ENCODE data around the gene GREB1. TPM values are rescaled to one million over a fixed set of nuclear protein-coding genes. Genes with fewer than 3 reads are reported as not detected.

GREB1 gene
- total RNA-seq, 2 donors from 2014 or later = 0.15 to 1.1 TPM

DNA sequence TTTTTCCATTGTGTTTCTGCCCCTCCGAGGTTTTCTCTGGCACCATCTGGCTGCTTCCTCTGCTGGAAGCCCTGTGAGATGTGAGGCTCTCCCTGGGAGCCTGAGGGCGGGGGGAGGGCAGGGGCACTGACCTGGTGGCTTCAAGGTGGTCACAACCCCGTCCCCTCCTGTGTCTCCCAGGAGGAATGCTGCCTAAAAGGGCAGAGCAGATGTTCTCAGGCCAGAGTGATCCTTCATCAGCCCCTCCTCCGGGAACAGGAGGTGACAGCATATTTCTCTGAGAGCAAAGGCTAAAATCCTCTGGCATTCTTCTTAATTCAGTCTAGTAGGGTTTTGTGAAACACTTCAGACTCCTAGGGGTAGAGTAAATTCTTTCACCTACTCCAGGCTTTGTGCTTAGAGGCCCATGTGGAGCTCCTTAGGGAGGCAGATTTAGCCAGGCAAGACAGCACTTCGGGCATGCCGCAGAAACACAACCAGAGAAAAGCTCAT, 18.3 kb upstream of the GREB1 start:
- DNase-seq = no peak
- H3K27me3 Mint-ChIP-seq = peaks cover 42% of the 10 kb centered on the region
- no peak overlapping the region for H3K4me3 Mint-ChIP-seq
- no peak overlapping the region for H3K27ac Mint-ChIP-seq
- H3K4me1 Mint-ChIP-seq = no peaks in the 10 kb centered on the region
- peaks cover 1% of the 10 kb centered on the region for H3K36me3 Mint-ChIP-seq (ENCODE audit: low read depth)
- H3K9me3 ChIP-seq (ENCODE audit: control insufficient read depth, low read length, poor library complexity, severe bottlenecking) = no peaks in the 10 kb centered on the region
- ATAC-seq = no peak

DNA sequence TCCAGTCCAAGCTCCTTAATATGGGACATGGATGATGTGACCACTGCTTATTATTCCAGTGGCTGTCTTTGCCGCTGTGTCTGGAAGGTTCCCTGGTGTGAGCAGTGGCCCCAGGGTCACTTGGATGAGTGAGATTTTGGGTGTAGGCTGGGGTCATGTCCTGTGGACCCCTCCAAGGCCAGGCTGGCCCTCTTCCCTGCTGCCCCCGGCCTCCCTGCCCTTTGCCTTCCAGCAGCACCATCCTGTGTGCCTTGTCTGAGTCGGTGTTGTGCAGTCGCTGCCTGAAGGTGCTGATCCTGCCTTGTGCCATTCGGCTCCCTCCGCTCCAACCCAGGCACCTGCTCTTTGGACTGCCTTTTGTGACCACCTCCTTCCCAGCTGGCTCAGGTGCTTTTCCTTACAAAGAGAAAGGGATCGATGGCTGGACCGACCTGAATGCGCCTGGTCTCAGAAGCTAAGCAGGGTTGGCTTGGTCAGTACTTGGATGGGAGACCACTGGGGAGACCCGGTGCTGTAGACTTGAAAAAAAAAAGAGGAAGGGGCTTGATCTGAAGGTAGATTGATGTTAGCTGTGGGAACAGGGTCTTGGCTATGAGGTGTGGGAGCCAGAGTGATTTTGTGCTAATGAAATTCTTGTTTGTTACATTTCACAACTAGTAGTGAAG, 16.7 kb upstream of the GREB1 start:
- no peaks in the 10 kb centered on the region for H3K4me1 Mint-ChIP-seq
- DNase-seq (no peak), ATAC-seq (no peak)
- H3K4me3 Mint-ChIP-seq = no peak overlapping the region
- no peak overlapping the region for H3K27ac Mint-ChIP-seq
- H3K27me3 Mint-ChIP-seq = peaks cover 28% of the 10 kb centered on the region
- H3K36me3 Mint-ChIP-seq (ENCODE audit: low read depth) = peaks cover 3% of the 10 kb centered on the region
- H3K9me3 ChIP-seq (ENCODE audit: control insufficient read depth, low read length, poor library complexity, severe bottlenecking) = no peaks in the 10 kb centered on the region

DNA sequence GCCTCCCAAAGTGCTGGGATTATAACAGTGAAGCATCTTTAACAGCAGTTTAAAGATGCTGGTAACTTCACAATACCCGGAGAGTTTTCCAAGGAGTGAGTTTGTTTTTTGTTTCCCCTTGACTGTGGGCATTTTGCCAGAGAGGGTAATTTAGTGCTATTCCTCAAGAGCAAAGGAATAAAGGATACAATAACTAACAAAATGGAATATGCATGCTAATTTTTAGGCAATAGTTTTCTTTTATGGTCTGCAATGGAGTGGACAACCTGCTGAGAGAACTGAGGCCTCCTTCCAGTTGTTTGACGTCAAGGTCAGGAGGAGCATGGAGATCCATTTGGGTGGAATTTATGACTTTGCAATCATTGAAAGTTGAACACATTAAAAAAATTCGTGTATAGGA, 15.9 kb upstream of the GREB1 start:
- Mint-ChIP-seq H3K4me3 (no peak overlapping the region), H3K27ac (no peak overlapping the region), H3K27me3 (peaks cover 20% of the 10 kb centered on the region), H3K36me3 (ENCODE audit: low read depth) (peaks cover 4% of the 10 kb centered on the region), H3K4me1 (no peaks in the 10 kb centered on the region)
- DNase-seq (no peak), ATAC-seq (no peak)
- H3K9me3 ChIP-seq (ENCODE audit: control insufficient read depth, low read length, poor library complexity, severe bottlenecking) = no peaks in the 10 kb centered on the region

DNA sequence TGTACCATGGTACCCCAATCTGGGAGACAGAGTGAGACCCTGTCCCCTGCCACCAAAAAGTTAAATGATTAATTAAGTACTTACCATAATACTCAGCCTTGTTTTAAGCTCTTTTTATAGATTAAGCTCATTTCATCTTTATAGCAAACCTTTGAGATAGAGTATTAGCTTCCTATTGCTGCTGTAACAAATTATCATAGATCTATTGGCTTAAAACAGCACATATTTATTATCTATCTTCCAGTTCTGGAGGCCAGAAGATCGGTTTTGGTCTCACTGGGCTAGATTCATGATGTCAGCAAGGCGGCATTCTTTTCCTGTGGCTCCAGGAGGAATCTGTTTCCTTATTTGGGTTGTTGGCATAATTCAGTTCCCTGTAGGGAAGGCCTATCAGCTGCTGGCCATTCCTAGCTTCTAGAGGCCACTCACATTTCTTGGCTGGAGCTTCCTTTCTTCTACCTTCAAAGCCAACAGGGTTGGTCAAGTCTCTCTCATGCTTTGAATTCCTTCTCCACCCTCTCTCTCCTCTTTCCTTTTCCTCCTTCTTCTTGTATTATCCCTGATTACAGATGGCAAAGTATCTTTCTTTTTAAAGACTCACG, 13.7 kb upstream of the GREB1 start:
- no peaks in the 10 kb centered on the region for H3K4me1 Mint-ChIP-seq
- H3K36me3 Mint-ChIP-seq (ENCODE audit: low read depth) = peaks cover 5% of the 10 kb centered on the region
- H3K4me3 Mint-ChIP-seq = no peak overlapping the region
- no peaks in the 10 kb centered on the region for H3K9me3 ChIP-seq (ENCODE audit: control insufficient read depth, low read length, poor library complexity, severe bottlenecking)
- DNase-seq (no peak), ATAC-seq (no peak)
- no peak overlapping the region for H3K27ac Mint-ChIP-seq
- H3K27me3 Mint-ChIP-seq = peaks cover 15% of the 10 kb centered on the region

DNA sequence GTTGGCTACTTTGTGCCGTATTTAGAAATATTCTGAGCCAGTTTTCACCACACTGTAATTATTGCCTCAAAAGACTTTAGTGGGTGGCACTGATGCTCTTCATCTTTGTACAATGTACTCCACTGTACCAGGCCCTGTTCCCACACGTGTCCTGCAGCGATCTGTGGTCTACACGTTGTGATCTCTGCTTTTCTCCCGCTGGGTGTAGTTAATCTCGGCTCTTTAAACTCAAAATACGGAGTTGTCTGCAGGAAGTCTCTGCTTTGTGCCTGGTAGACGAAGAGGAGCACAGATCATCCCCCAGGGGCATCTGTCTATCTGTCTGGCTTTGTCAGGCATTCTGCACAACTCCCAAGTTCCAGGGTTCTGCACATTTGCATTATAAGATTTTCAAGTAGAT, 12.1 kb upstream of the GREB1 start:
- Mint-ChIP-seq H3K4me3 (no peak overlapping the region), H3K36me3 (ENCODE audit: low read depth) (peaks cover 5% of the 10 kb centered on the region), H3K4me1 (no peaks in the 10 kb centered on the region), H3K27me3 (peaks cover 15% of the 10 kb centered on the region), H3K27ac (no peak overlapping the region)
- H3K9me3 ChIP-seq (ENCODE audit: control insufficient read depth, low read length, poor library complexity, severe bottlenecking) = no peaks in the 10 kb centered on the region
- DNase-seq (no peak), ATAC-seq (no peak)

DNA sequence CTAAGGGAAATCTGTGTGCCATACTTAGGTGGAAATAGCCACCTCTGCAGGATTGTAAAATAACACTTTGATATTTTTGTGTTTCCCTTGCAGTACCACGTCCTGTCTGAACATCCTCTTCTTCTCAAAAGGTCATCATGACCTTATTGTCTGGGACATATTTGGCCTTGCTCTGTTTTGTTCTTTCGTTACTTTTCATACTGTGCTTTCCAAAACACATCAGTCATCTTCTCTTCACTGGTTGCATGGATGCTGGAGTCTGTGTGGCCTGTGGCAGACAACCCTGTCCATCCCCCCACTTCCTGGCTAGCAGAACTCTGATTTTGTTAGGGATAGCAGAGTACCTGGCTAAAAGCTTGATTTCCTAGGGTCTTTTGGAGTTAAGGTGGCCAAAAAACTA, 9.4 kb upstream of the GREB1 start:
- no peak for ATAC-seq
- Mint-ChIP-seq H3K4me1 (peaks cover 2% of the 10 kb centered on the region), H3K27me3 (peaks cover 41% of the 10 kb centered on the region), H3K36me3 (ENCODE audit: low read depth) (peaks cover 5% of the 10 kb centered on the region), H3K27ac (no peak overlapping the region), H3K4me3 (no peak overlapping the region)
- DNase-seq = no peak
- H3K9me3 ChIP-seq (ENCODE audit: control insufficient read depth, low read length, poor library complexity, severe bottlenecking) = no peaks in the 10 kb centered on the region

DNA sequence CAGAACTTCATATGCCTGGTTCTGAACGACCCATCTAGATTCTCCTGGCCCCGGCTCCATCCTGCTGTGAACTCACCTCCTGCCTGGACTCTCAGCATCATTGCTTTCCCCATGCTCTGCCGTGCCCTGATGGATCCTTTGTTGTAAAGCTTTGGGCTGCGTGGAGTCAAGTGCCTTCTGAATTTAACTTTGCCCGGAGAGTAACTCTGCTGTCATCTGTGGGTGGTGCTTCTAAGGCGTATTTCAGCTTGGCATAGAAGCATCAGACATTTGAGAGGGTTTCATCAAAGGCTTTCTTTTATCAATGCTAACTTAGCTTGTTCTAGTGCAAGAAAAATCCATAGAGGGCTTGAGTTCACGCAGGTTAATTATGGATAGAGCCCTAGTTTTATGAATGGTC, 8.1 kb upstream of the GREB1 start:
- Mint-ChIP-seq H3K36me3 (ENCODE audit: low read depth) (peaks cover 2% of the 10 kb centered on the region), H3K27me3 (peaks cover 42% of the 10 kb centered on the region), H3K27ac (no peak overlapping the region), H3K4me3 (no peak overlapping the region), H3K4me1 (peaks cover 2% of the 10 kb centered on the region)
- no peak for ATAC-seq
- DNase-seq = no peak
- H3K9me3 ChIP-seq (ENCODE audit: control insufficient read depth, low read length, poor library complexity, severe bottlenecking) = no peaks in the 10 kb centered on the region

DNA sequence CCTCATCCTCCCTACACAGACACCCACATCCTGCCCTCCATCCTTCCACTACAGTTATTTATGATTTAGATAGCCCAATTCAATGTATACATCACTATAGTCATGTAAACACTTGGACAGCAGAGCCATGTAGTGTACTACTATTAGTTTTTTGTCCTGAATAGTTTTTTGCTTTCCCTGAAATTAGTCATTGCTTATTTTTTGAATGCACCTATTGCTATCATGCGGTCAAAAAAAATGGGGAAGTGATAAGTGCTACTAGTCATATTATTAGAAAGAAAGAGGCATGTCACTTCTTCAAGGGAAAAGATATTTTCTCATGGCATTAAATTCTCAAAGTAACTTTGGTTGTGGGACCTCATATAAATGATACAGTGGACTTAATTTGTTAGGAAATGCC, 6.8 kb upstream of the GREB1 start:
- DNase-seq = no peak
- no peak overlapping the region for H3K27ac Mint-ChIP-seq
- H3K4me1 Mint-ChIP-seq = peaks cover 2% of the 10 kb centered on the region
- peaks cover 2% of the 10 kb centered on the region for H3K36me3 Mint-ChIP-seq (ENCODE audit: low read depth)
- H3K9me3 ChIP-seq (ENCODE audit: control insufficient read depth, low read length, poor library complexity, severe bottlenecking) = no peaks in the 10 kb centered on the region
- no peak overlapping the region for H3K4me3 Mint-ChIP-seq
- no peak for ATAC-seq
- H3K27me3 Mint-ChIP-seq = peaks cover 47% of the 10 kb centered on the region

DNA sequence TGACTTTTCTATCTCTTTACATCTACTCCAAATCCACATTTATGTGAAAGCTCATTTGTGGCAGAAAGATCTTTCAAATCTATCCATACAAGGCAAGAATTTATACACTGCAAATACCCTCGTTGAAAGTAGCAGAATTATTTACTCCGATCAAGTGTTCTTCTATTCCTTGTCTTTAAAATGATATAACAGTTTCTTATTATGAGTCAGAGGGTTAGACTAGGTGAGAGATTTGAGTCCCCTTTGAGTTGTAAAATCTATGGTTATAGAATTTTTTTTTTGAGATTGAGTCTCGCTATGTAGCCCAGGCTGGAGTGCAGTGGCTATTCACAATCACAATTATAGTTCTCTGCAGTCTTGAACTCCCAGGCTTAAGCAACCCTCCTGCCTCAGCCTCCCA, 5.6 kb upstream of the GREB1 start:
- Mint-ChIP-seq H3K4me3 (no peak overlapping the region), H3K27ac (no peak overlapping the region), H3K27me3 (peaks cover 59% of the 10 kb centered on the region), H3K36me3 (ENCODE audit: low read depth) (no peaks in the 10 kb centered on the region), H3K4me1 (peaks cover 2% of the 10 kb centered on the region)
- ATAC-seq = no peak
- DNase-seq = no peak
- no peaks in the 10 kb centered on the region for H3K9me3 ChIP-seq (ENCODE audit: control insufficient read depth, low read length, poor library complexity, severe bottlenecking)

DNA sequence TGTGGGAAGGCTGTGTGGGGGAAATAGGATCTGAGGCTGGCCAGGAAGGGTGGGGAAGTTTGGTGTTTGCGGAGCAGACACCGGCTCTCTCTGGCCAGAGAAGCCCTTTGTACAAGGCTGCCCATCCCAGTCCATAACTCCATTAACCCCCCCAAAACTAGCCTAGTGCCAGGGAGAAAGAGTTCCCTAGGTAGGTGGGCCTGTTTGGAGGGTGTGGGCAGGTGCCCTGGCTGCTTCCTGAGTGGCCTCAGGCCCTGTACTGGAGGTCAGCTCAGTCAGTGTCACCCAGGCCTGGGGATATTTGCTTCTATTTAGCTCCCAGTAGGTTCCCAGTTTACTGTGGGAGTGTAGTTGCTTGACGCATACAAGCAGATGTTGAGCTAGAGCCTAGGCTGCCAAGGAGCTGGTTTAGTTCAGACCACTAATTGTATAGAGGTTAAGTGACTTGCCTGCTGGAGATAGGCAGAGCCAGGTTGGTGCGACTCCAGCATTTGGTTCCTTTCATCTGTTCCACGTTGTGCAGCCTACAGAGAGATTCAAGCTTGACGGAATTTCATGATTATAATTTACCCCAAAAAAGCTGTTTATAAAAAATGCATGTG, 2.9 kb upstream of the GREB1 start:
- Mint-ChIP-seq H3K4me1 (peaks cover 2% of the 10 kb centered on the region), H3K27me3 (peaks cover 70% of the 10 kb centered on the region), H3K36me3 (ENCODE audit: low read depth) (no peaks in the 10 kb centered on the region), H3K4me3 (no peak overlapping the region), H3K27ac (no peak overlapping the region)
- H3K9me3 ChIP-seq (ENCODE audit: control insufficient read depth, low read length, poor library complexity, severe bottlenecking) = no peaks in the 10 kb centered on the region
- no peak for ATAC-seq
- no peak for DNase-seq

DNA sequence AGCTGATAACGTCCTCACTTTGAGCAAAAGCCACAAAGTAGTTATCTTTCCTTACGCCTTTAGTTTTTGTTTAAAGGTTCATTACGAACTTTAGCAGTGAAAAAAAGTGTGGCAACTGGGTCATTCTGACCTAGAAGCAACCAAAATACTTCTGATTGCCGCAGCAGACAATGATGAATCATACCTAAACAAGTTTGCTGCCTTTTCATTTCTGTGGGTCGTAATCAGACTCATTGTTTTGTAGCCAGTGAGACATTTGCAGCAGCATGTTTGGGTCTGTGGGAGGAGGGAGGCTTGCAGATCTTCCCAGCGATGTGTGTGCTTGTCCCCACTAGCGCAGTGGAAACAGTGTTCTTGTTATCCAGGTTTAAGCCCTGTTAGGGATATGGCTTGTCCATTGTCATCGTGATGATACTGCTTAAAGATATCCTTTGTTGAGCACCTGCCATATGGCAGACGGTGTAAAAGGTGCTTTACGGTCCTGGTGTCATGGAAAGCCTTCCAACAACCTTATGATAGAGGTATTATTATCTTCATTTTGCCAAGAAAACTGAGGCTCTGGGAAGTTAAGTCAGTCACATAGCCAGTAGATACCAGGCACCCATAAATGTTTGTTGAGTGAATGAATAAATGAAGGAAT, 1.3 kb upstream of the GREB1 start:
- Mint-ChIP-seq H3K36me3 (ENCODE audit: low read depth) (no peaks in the 10 kb centered on the region), H3K4me1 (peaks cover 2% of the 10 kb centered on the region), H3K27me3 (peaks cover 67% of the 10 kb centered on the region), H3K27ac (no peak overlapping the region), H3K4me3 (no peak overlapping the region)
- no peak for ATAC-seq
- no peaks in the 10 kb centered on the region for H3K9me3 ChIP-seq (ENCODE audit: control insufficient read depth, low read length, poor library complexity, severe bottlenecking)
- no peak for DNase-seq

DNA sequence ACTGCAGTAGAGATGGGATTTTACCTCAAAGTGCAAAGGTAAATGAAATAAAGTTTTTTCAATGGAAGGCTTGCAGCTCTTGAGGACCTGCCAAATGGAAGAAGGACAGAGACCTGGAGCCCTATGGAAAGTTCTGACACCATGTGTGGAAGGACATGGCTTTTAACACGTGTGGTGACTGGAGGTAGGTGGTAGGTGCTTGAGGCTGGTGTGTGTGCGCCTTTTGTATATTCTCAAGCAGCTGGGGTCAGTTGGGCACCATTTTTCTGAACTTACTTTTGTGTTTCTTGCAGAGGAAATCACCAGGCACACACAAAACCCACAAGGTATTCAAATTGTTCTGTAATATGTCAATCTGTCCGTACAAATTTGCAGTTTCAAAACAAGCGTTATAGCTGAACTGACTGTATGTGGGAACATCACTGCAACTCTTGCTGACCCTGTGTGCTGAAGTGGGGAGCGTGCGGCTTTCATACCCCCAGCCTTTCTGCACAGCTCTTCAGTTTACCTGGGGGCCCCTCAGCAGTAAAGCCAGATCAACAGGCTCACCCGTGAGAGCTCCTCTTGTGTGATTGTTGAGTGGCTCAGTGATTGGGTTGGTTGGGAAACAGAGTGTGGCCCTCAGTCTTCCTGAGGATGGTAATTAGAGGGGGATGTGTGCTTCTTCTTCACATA, 363 bp downstream of the GREB1 start:
- H3K4me1 Mint-ChIP-seq = no peaks in the 10 kb centered on the region
- H3K36me3 Mint-ChIP-seq (ENCODE audit: low read depth) = no peaks in the 10 kb centered on the region
- peaks cover 55% of the 10 kb centered on the region for H3K27me3 Mint-ChIP-seq

More for the DNA sequence above, 363 bp downstream of the GREB1 start:
- H3K9me3 ChIP-seq (ENCODE audit: control insufficient read depth, low read length, poor library complexity, severe bottlenecking) = no peaks in the 10 kb centered on the region
- H3K27ac Mint-ChIP-seq = no peak overlapping the region
- DNase-seq = no peak
- no peak for ATAC-seq
- no peak overlapping the region for H3K4me3 Mint-ChIP-seq

Data from T-helper 17 cell (primary cell).